ENCODE results near the gene NUP93. TPM values are rescaled to one million over a fixed set of nuclear protein-coding genes. Genes with fewer than 3 reads are reported as not detected.

The NUP93 gene
- total and polyA plus RNA-seq, 9 of the 15 experiments (the other 6 are each of a cell fraction or from before 2014, with no cell fraction given): 92.0 to 162 (median 121) TPM

GRCh38 chr16:56866955-56867830 lies 137.3 kb downstream of the NUP93 start (continued):
- TF ChIP-seq ARID4B (CRISPR knock-in tag; IDR thresholded peaks at IDR 0.05) (no peak), FOXP1 (CRISPR knock-in tag; IDR thresholded peaks at IDR 0.05) (no peak), SMC3 (conservative IDR thresholded peaks at IDR 0.05; ENCODE audit: insufficient read depth, low read depth, low read length) (peak; percentile 52)

GRCh38 chr16:56868175-56868574 lies 138.2 kb downstream of the NUP93 start:
- no peak for FAIRE-seq
- H2AFZ ChIP-seq (ENCODE audit: low read depth, low read length): no peak overlapping the region
- intact Hi-C loops (cut with micrococcal nuclease): loop anchor here (2.0 kb wide), 1 partner anchor 291 kb away; no protein-coding TSS in a partner anchor
- DNase-seq (ENCODE audit: extremely low read depth in 1 of 4, low spot score in 3 of 4): no peak
- H3K9me3 ChIP-seq (replicated peaks; ENCODE audit: control insufficient read depth, insufficient read depth, low read depth, low read length): no peaks in the 10 kb centered on the region
- no peaks in the 10 kb centered on the region for H3K79me2 ChIP-seq (ENCODE audit: control insufficient read depth, insufficient read depth, low read length)
- no peaks in the 10 kb centered on the region for H3K36me3 ChIP-seq (ENCODE audit: control insufficient read depth, insufficient read depth, low read length)
- in situ Hi-C loops (cut with MboI): loop anchor here (5.0 to 10.0 kb wide), 2 partner anchors 84 to 283 kb away; partner anchors contain the start of gene MT3
- ChIA-PET CTCF (ENCODE audit: low intra/inter-chr PET ratio) (interaction anchor here (1.8 to 1.9 kb wide), 2 partner anchors 83 to 300 kb away, joined by 9 to 16 read pairs; no protein-coding TSS in a partner anchor), POLR2A (interaction anchor here (1.1 kb wide), 1 partner anchor 8 kb away, joined by 3 read pairs; no protein-coding TSS in a partner anchor)
- no peak overlapping the region for H3K4me3 ChIP-seq
- no peak for ATAC-seq
- H3K27me3 ChIP-seq (ENCODE audit: control insufficient read depth in 2 of 2, insufficient read depth in 2 of 2, low read length in 2 of 2): peaks cover 0 to 7% of the 10 kb centered on the region in 2 experiments; a peak in 2 of 5 replicates
- no peak overlapping the region for H3K4me2 ChIP-seq (ENCODE audit: insufficient read depth, low read length)
- no TSS peak for BruUV-seq (replicated peaks)
- no peaks in the 10 kb centered on the region for H3K9me1 ChIP-seq (ENCODE audit: control insufficient read depth, insufficient read depth, low read length)
- WGBS (ENCODE audit: insufficient coverage, low coverage, missing lambda C conversion rate): 58% methylated on average over 9 of the region's 9 CpGs
- H3K27ac ChIP-seq (ENCODE audit: extremely low read depth, low read depth, low read length): no peak overlapping the region
- H4K20me1 ChIP-seq (replicated peaks; ENCODE audit: control insufficient read depth, insufficient read depth, low read length): no peaks in the 10 kb centered on the region
- peaks cover 0 to 16% of the 10 kb centered on the region in 2 experiments; a peak in 3 of 5 replicates for H3K4me1 ChIP-seq (replicated peaks in 1 of 2; ENCODE audit: control insufficient read depth in 2 of 2, insufficient read depth in 2 of 2, low read length in 2 of 2)
- no peak overlapping the region for H3K9ac ChIP-seq (ENCODE audit: insufficient read depth in 1 of 2, low read depth in 2 of 2, low read length in 2 of 2)
- TF ChIP-seq ZNF398 (CRISPR knock-in tag; IDR thresholded peaks at IDR 0.05) (no peak), SMARCE1 (IDR thresholded peaks at IDR 0.05) (no peak), ZNF316 (IDR thresholded peaks at IDR 0.05) (no peak), VEZF1 (CRISPR knock-in tag; IDR thresholded peaks at IDR 0.05) (no peak), HOXB6 (CRISPR knock-in tag; IDR thresholded peaks at IDR 0.05; ENCODE audit: borderline replicate concordance) (no peak), MXD1 (CRISPR knock-in tag; IDR thresholded peaks at IDR 0.05; ENCODE audit: borderline replicate concordance, poor library complexity, severe bottlenecking) (no peak), ZC3H8 (IDR thresholded peaks at IDR 0.05) (no peak), TFAM (CRISPR knock-in tag; conservative IDR thresholded peaks at IDR 0.05) (no peak)

All from K562 (cell line).